HCEC 1CT (cell line): ENCODE results near the gene LHFPL3.

ENCODE experiments used
- DNase-seq: peaks from one replicate; pipeline ENCODE4 v3.0.0-alpha.2; 2017

The LHFPL3 gene

GRCh38 chr7:104940023-104940710 is 611.8 kb downstream of the LHFPL3 start:
- DNase-seq = no peak

GRCh38 chr7:104943502-104944343 is 615.3 kb downstream of the LHFPL3 start:
- DNase-seq = no peak

- no peak for DNase-seq
Measured at GRCh38 chr7:104945599-104945956, 617.2 kb downstream of the LHFPL3 start.

- DNase-seq = no peak
Measured at GRCh38 chr7:104946338-104946737, 617.9 kb downstream of the LHFPL3 start.

- no peak for DNase-seq
Measured at GRCh38 chr7:104950006-104950405, 621.6 kb downstream of the LHFPL3 start.

GRCh38 chr7:104950754-104951153 is 622.4 kb downstream of the LHFPL3 start:
- peak; percentile 53 for DNase-seq

- peak; percentile 67 for DNase-seq
Measured at GRCh38 chr7:104951546-104951945, 623.1 kb downstream of the LHFPL3 start.

- DNase-seq = no peak
Measured at GRCh38 chr7:104955276-104955675, 626.9 kb downstream of the LHFPL3 start.
